OCI-LY3 (cell line): ENCODE measurements around the gene MMADHC.

Experiments
- EZH2phosphoT487 ChIP-seq: fragments of 200-600 bp; shearing (Covaris generic); IDR thresholded peaks from 2 replicates; pipeline ENCODE4 v1.6.1; 2018; ENCODE audit warnings: antibody characterized with exemption, mixed run types, low read depth
- TF ChIP-seq, protein P1 (sequence below): fragments of 200-600, 300-600 bp; sonication (generic); IDR thresholded peaks from 2 replicates; pipeline ENCODE4 v1.5.1; 2014; ENCODE audit warnings: antibody characterized with exemption, low read length, low read depth

DNA sequence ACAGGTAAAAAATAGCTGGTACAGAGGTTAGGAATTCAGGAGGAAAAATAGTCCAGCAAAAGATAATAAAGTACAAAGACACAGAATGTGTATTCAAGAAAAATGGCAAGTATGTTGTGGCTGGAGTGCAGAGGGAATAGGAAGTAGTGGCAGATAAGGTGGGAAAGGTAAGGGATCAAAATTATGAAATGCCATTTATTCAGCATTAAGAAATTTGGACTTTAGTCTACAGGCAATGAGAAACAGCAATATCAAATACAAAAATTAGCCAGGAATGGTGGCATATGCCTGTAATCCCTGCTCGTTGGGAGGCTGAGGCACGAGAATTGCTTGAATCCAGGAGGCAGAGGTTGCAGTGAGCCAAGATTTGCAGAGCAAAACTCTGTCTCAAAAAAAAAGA lies 10.3 kb downstream of the MMADHC start:
- TF ChIP-seq, protein P1, sequence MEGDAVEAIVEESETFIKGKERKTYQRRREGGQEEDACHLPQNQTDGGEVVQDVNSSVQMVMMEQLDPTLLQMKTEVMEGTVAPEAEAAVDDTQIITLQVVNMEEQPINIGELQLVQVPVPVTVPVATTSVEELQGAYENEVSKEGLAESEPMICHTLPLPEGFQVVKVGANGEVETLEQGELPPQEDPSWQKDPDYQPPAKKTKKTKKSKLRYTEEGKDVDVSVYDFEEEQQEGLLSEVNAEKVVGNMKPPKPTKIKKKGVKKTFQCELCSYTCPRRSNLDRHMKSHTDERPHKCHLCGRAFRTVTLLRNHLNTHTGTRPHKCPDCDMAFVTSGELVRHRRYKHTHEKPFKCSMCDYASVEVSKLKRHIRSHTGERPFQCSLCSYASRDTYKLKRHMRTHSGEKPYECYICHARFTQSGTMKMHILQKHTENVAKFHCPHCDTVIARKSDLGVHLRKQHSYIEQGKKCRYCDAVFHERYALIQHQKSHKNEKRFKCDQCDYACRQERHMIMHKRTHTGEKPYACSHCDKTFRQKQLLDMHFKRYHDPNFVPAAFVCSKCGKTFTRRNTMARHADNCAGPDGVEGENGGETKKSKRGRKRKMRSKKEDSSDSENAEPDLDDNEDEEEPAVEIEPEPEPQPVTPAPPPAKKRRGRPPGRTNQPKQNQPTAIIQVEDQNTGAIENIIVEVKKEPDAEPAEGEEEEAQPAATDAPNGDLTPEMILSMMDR, result no peak
- TF ChIP-seq EZH2phosphoT487, result no peak
